Neural progenitor cell (in vitro differentiated cells): ENCODE results near the gene LINC00237. TPM values are rescaled to one million over a fixed set of nuclear protein-coding genes. Genes with fewer than 3 reads are reported as not detected.

Experiments
- DNase-seq: peaks from one replicate; pipeline ENCODE4 v3.0.0-alpha.2; 2016; ENCODE audit warnings: low spot score
- H2AFZ ChIP-seq: fragments of 200-600 bp; sonication (generic); replicated peaks from 2 replicates; pipeline ENCODE4 v1.6.1; 2016; ENCODE audit warnings: antibody characterized with exemption
- H3F3A ChIP-seq: fragments of 200-600 bp; sonication (generic); 2 replicates; pipeline ENCODE4 v1.6.1; 2016; ENCODE audit warnings: antibody characterized with exemption, low read depth
- H3K27ac ChIP-seq: fragments of 200-600 bp; sonication (generic); 2 replicates; pipeline ENCODE4 v1.5.1; 2016; ENCODE audit warnings: mild to moderate bottlenecking
- H3K27me3 ChIP-seq: fragments of 200-600 bp; sonication (generic); 2 replicates; pipeline ENCODE4 v1.6.1; 2016; ENCODE audit warnings: mild to moderate bottlenecking, moderate library complexity
- H3K36me3 ChIP-seq: fragments of 200-600 bp; sonication (generic); 2 replicates; pipeline ENCODE4 v1.5.1; 2016
- H3K4me1 ChIP-seq: fragments of 200-600 bp; sonication (generic); 2 replicates; pipeline ENCODE4 v1.6.1; 2016; ENCODE audit warnings: mixed run types
- H3K4me2 ChIP-seq: fragments of 200-600 bp; sonication (generic); 2 replicates; pipeline ENCODE4 v1.6.1; 2016
- H3K4me3 ChIP-seq: fragments of 200-600 bp; sonication (generic); 2 replicates; pipeline ENCODE4 v1.5.1; 2016
- H3K79me2 ChIP-seq: fragments of 200-600 bp; sonication (generic); 2 replicates; pipeline ENCODE4 v1.6.1; 2016; ENCODE audit warnings: low read depth
- H3K9ac ChIP-seq: fragments of 200-600 bp; sonication (generic); 2 replicates; pipeline ENCODE4 v1.6.1; 2016
- H3K9me3 ChIP-seq: fragments of 200-600 bp; sonication (generic); 2 replicates; pipeline ENCODE4 v1.5.1; 2016; ENCODE audit warnings: low read depth
- H4K20me1 ChIP-seq: fragments of 200-600 bp; sonication (generic); 2 replicates; pipeline ENCODE4 v1.6.1; 2016; ENCODE audit warnings: low read depth
- H3K27ac Mint-ChIP-seq: 3 replicates; pipeline ENCODE4 v1.8.0; 2021; ENCODE audit warnings: mixed read lengths
- H3K27me3 Mint-ChIP-seq: 2 replicates; pipeline ENCODE4 v1.8.0; 2022; ENCODE audit warnings: low read depth, mild to moderate bottlenecking, inconsistent platforms, moderate library complexity, mixed read lengths; ENCODE audit not compliant: insufficient read depth
- H3K36me3 Mint-ChIP-seq: 3 replicates; pipeline ENCODE4 v1.8.0; 2021; ENCODE audit warnings: mixed read lengths
- H3K4me1 Mint-ChIP-seq: 3 replicates; pipeline ENCODE4 v1.8.0; 2021; ENCODE audit warnings: mixed read lengths
- H3K4me3 Mint-ChIP-seq: 3 replicates; pipeline ENCODE4 v1.8.0; 2021; ENCODE audit warnings: mild to moderate bottlenecking, moderate library complexity, mixed read lengths
- H3K9me3 Mint-ChIP-seq: 3 replicates; pipeline ENCODE4 v1.8.0; 2020; ENCODE audit warnings: mixed read lengths
- EZH2 ChIP-seq: fragments of 200-600 bp; sonication (generic); IDR thresholded peaks from 2 replicates; pipeline ENCODE4 v1.6.1; 2017; ENCODE audit warnings: antibody characterized with exemption, mild to moderate bottlenecking, moderate library complexity
- EZH2phosphoT487 ChIP-seq: fragments of 200-600 bp; sonication (generic); IDR thresholded peaks from 2 replicates; pipeline ENCODE4 v1.6.1; 2017; ENCODE audit warnings: antibody characterized with exemption
- total RNA-seq: library from RNA; depleted of rRNA; stranded (reverse); fragments of >200 nt; gene quantifications from 2 replicates; pipeline ENCODE4 v1.2.3, GENCODE V29; 2015; ENCODE audit warnings: low replicate concordance
- TF ChIP-seq, protein P1 (sequence below): fragments of 200-600 bp; sonication (generic); IDR thresholded peaks from 2 replicates; pipeline ENCODE4 v1.5.1; 2017; ENCODE audit warnings: antibody characterized with exemption, mild to moderate bottlenecking

Gene LINC00237
- total RNA-seq, 1 donor from 2014 or later, result not detected

DNA sequence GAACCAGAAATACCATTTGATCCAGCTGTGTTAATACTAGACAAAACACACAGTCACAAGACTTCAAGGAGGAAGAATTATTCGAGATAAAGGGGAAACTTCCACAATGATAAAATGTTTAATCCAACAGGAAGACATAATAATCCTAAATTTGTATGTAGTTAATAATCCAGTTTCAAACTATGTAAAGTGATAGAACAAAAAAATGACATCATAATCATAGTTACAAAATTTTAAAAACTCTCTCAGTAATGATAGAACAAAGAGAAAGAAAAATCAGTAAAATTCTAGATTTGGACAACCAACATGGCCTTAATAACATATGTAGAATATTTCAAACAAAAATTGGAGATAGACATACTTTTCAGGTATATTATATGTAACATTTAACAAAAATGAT, 38.9 kb downstream of the LINC00237 start:
- H3K27ac Mint-ChIP-seq, result no peak overlapping the region
- Histone ChIP-seq H3K4me3 (no peak overlapping the region), H3K27ac (no peak overlapping the region), H3K9me3 (no peaks in the 10 kb centered on the region), H3F3A (peaks cover 3% of the 10 kb centered on the region), H3K36me3 (no peaks in the 10 kb centered on the region), H3K4me2 (no peak overlapping the region), H4K20me1 (no peaks in the 10 kb centered on the region), H3K9ac (no peak overlapping the region), H3K4me1 (no peaks in the 10 kb centered on the region), H2AFZ (no peak overlapping the region), H3K27me3 (no peaks in the 10 kb centered on the region), H3K79me2 (no peaks in the 10 kb centered on the region)
- no peaks in the 10 kb centered on the region for H3K27me3 Mint-ChIP-seq
- TF ChIP-seq EZH2phosphoT487 (no peak), EZH2 (no peak)
- TF ChIP-seq, protein P1, sequence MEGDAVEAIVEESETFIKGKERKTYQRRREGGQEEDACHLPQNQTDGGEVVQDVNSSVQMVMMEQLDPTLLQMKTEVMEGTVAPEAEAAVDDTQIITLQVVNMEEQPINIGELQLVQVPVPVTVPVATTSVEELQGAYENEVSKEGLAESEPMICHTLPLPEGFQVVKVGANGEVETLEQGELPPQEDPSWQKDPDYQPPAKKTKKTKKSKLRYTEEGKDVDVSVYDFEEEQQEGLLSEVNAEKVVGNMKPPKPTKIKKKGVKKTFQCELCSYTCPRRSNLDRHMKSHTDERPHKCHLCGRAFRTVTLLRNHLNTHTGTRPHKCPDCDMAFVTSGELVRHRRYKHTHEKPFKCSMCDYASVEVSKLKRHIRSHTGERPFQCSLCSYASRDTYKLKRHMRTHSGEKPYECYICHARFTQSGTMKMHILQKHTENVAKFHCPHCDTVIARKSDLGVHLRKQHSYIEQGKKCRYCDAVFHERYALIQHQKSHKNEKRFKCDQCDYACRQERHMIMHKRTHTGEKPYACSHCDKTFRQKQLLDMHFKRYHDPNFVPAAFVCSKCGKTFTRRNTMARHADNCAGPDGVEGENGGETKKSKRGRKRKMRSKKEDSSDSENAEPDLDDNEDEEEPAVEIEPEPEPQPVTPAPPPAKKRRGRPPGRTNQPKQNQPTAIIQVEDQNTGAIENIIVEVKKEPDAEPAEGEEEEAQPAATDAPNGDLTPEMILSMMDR, result no peak
- no peak for DNase-seq
- no peaks in the 10 kb centered on the region for H3K4me1 Mint-ChIP-seq
- no peak overlapping the region for H3K4me3 Mint-ChIP-seq
- H3K9me3 Mint-ChIP-seq, result peaks cover 4% of the 10 kb centered on the region
- no peaks in the 10 kb centered on the region for H3K36me3 Mint-ChIP-seq

DNA sequence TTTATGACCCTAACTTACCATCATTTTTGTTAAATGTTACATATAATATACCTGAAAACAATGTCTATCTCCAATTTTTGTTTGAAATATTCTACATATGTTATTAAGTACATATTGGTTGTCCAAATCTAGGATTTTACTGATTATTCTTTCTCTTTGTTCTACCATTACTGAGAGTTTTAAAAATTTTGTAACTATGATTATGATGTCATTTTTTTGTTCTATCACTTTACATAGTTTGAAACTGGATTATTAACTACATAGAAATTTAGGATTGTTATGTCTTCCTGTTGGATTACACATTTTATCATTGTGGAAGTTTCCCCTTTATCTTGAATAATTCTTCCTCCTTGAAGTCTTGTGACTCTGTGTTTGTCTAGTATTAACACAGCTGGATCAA, 41.2 kb downstream of the LINC00237 start:
- Mint-ChIP-seq H3K4me3 (no peak overlapping the region), H3K27ac (no peak overlapping the region), H3K27me3 (no peaks in the 10 kb centered on the region), H3K9me3 (peaks cover 4% of the 10 kb centered on the region), H3K4me1 (no peaks in the 10 kb centered on the region), H3K36me3 (no peaks in the 10 kb centered on the region)
- Histone ChIP-seq H3K27me3 (no peaks in the 10 kb centered on the region), H3K9ac (no peak overlapping the region), H3K4me2 (no peak overlapping the region), H4K20me1 (no peaks in the 10 kb centered on the region), H3K79me2 (no peaks in the 10 kb centered on the region), H3K36me3 (no peaks in the 10 kb centered on the region), H3K4me1 (no peaks in the 10 kb centered on the region), H3K27ac (no peak overlapping the region), H3F3A (peaks cover 3% of the 10 kb centered on the region), H3K9me3 (no peaks in the 10 kb centered on the region), H2AFZ (no peak overlapping the region), H3K4me3 (no peak overlapping the region)
- DNase-seq, result no peak
- TF ChIP-seq EZH2phosphoT487, result no peak
- TF ChIP-seq, protein P1, result no peak
- no peak for TF ChIP-seq EZH2

DNA sequence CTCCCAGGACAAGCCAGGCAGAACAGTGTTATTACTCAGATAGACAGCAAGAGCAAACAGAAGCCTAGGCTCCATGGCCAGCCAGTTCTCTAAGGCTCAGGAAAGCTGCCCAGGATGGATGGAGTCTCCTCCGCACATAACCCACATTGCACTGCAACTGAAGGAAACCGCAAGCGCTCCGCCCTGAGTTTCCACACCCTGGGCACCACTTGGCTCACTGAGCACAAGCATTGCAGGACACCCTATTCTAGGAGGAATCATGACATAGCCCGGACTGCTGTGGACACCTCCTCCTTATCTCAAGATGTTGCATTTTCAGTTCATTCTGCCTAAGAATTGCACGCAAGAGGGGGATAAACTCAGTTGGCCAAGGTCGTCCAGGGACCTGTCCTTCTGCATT, 42.9 kb downstream of the LINC00237 start:
- Mint-ChIP-seq H3K27me3 (peaks cover under 1% of the 10 kb centered on the region), H3K9me3 (peaks cover 4% of the 10 kb centered on the region), H3K27ac (no peak overlapping the region), H3K4me3 (no peak overlapping the region), H3K4me1 (no peaks in the 10 kb centered on the region), H3K36me3 (no peaks in the 10 kb centered on the region)
- no peak for DNase-seq
- Histone ChIP-seq H3K4me1 (no peaks in the 10 kb centered on the region), H3K4me2 (no peak overlapping the region), H3K9ac (no peak overlapping the region), H4K20me1 (no peaks in the 10 kb centered on the region), H3K4me3 (no peak overlapping the region), H3K36me3 (no peaks in the 10 kb centered on the region), H2AFZ (no peak overlapping the region), H3K27me3 (no peaks in the 10 kb centered on the region), H3F3A (peaks cover 3% of the 10 kb centered on the region), H3K27ac (no peak overlapping the region), H3K9me3 (no peaks in the 10 kb centered on the region), H3K79me2 (no peaks in the 10 kb centered on the region)
- TF ChIP-seq, protein P1, result no peak
- TF ChIP-seq EZH2phosphoT487 (no peak), EZH2 (no peak)
